GM21737 (cell line): Measurements from ENCODE around the gene TMEM126A.

ENCODE experiments used
- ATAC-seq: cut with Tn5 transposase; IDR thresholded peaks from one replicate; pipeline ENCODE4 v1.9.1; 2021; ENCODE audit warnings: mild to moderate bottlenecking, moderate library complexity; ENCODE audit not compliant: unreplicated experiment

The TMEM126A gene

DNA sequence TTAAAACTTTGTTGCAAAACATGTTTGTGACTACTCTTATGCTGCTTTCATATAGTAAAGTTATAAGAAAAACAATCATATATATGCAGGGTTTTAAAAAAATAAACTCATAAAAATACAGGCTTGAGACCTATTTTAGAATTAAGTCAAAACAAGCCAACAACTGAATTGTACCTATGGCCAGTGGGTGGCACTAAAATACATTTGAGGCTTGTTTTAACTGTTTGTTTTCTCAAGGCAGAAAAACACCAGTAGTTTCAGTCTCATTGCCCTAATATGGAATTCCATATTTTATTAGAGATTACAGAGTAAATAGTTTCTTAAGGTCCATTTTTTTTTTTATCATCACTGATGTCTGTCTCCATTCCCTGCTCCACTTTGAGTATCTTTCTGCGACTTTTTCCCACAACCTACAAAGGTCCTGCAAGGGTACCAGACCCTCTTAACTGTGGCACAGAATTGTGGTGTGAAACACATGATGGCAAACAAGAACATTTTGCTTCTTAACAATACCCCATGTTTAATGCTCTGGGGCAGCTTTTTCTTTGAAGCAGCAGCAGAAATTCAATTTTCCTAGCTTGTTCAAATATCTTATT is 46.7 kb downstream of the TMEM126A start:
- no peak for ATAC-seq

DNA sequence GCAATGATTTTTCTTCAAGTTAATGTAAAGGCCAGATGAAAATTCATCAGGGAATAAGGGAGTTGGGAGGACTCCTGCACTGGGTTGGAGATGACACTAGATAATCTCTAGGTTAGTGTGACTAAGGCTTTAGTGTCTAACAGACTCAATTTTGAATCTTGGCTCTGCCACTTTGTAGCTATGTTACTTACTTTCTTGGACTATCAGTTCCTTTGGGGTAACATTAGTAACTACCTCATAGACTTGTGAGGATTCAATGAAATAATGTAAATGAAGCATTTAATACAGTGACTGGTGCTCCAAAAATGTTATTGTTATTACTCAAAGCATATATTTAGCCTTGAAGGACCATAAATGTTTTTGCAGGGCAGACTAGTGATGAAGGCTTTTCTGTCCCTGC is 47.8 kb downstream of the TMEM126A start:
- ATAC-seq: no peak

DNA sequence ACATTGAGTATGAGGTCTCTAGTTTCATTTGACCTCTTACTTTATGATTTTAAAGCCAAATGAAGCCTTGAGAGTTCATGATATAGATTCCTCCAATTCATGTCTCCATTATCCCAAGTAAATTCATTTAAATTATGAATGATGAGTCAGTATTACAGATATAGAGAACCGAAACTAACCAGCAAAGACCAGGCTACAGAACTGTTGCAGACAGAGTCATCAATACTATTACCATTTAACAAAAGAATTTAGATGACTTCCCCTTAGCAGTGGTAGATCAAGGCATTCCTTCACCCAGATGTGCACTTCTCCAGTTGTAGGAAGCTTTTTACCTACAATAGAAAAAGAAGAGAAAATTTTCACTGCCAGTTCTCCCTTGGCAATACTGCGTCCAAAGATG is 50.0 kb downstream of the TMEM126A start:
- no peak for ATAC-seq

DNA sequence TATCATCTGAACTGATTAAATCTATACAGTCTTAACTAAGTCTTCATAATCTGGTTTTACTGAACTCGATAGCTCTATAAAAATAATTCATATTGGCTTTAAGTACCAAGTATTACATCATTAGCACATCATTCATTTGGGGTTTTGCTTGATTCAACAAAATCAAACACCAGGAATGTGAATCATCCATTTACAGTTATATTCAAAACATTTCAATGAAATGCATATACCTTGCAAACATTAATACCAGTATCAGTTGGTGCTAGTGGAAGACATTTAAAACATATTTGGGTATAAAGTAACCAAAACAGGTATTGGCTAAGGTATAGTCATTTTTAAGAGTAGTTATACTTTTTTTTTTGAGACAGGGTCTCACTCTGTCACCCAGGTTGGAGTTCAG is 50.4 kb downstream of the TMEM126A start:
- ATAC-seq: no peak

DNA sequence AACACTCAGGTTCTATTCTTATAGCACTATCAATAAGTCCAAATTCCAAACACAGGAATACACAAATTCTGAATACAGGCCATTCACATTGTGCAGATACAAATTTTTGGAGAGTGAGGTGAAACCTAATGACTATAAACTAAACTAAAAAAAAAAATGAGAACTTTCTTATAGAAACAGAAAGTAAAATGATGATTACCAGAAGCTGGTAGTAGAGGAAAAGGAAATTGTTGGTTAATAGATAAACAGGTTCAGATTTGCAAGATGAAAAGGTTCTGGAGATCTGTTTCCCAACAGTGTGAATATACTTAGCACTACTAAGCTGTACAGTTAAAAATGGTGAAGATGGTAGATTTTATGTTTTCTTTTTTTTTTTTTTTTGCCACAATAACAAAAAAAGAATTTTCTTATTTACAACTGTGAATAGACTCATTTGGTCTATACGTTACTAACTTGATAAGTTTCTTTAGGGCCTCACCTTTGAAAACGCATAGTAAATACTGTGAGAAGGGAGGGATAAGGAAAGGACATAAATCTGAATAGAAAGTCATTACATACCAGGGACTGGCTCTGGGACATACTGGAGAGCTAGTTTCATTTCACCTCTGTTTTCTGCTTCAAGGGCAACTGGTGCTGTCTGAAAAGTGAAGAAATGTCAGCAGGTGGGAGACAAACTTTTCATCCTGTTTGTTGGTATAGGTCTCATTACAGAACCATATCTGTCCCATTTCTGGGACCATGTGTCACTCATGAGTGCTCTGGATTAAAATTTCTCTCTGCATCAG is 52.4 kb downstream of the TMEM126A start:
- peak; percentile 89 for ATAC-seq

DNA sequence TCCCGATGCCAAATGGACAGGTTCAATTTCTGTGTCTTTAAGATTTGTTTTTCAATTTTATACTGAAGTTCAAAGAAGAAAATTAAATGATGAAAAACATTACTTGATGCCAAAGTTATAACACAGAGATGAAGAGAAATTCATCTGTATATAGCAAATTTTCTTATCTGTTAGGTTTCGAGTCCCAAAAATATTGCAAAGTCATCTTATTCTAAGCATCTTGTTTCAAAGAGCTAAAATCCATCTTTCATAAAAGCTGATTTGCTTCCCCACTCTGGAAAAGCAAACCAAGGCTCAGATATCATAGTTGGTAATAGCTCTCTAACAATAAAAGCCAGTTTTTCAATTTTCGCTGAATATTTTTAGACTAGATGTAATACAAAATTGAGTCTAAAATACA is 57.2 kb downstream of the TMEM126A start:
- ATAC-seq: no peak

DNA sequence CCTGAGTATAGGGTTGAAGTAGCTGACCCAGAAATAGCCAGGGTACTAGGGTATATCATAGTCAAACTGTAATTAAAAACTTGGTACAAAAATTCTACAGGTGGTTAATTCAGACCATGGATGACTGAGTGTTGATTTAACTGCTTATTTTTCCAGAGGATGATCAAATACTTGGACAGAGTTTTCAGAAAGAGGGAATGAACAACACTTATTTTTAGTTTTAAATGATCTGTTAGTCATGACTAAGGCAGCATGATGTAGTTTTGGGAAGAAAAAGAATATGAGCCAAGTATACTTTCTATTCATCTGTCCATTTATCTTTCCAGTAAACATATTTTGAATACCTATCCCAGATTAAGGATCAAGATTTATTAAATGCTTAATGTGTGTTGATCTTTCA is 58.0 kb downstream of the TMEM126A start:
- no peak for ATAC-seq
